Activated naive CD4-positive, alpha-beta T cell treated with Interleukin-2 at 50 U/mL for 16 hours (primary cell): ENCODE data around the gene ACKR3.

Source experiments
- DNase-seq: peaks from one replicate; pipeline ENCODE4 v3.0.0-alpha.2; 2020

Gene ACKR3

GRCh38 chr2:236569573-236569973 is at the start of gene ACKR3:
Gene ACKR3 (plus strand): TSS chr2:236569825. CDS start chr2:236580466, 10,641 bp downstream.
- DNase-seq: peak; percentile 59

- no peak for DNase-seq
Measured at GRCh38 chr2:236521556-236521955, 48.1 kb upstream of the ACKR3 start.

- no peak for DNase-seq
Measured at GRCh38 chr2:236523249-236523648, 46.4 kb upstream of the ACKR3 start.

GRCh38 chr2:236525411-236525997 is 44.1 kb upstream of the ACKR3 start:
- DNase-seq: no peak

GRCh38 chr2:236526455-236527158 is 43.0 kb upstream of the ACKR3 start:
- DNase-seq: no peak

GRCh38 chr2:236527159-236527630 is 42.4 kb upstream of the ACKR3 start:
- no peak for DNase-seq

GRCh38 chr2:236529606-236530005 is 40.0 kb upstream of the ACKR3 start:
- no peak for DNase-seq

GRCh38 chr2:236530512-236530911 is 39.1 kb upstream of the ACKR3 start:
- DNase-seq: no peak

- no peak for DNase-seq
Measured at GRCh38 chr2:236531195-236531594, 38.4 kb upstream of the ACKR3 start.

- DNase-seq: no peak
Measured at GRCh38 chr2:236531996-236532395, 37.6 kb upstream of the ACKR3 start.

GRCh38 chr2:236533343-236533742 is 36.3 kb upstream of the ACKR3 start:
- DNase-seq: no peak

- DNase-seq: no peak
Measured at GRCh38 chr2:236535024-236535423, 34.6 kb upstream of the ACKR3 start.

GRCh38 chr2:236536727-236537398 is 32.8 kb upstream of the ACKR3 start:
- DNase-seq: peak; percentile 50

- no peak for DNase-seq
Measured at GRCh38 chr2:236538242-236538641, 31.4 kb upstream of the ACKR3 start.

- no peak for DNase-seq
Measured at GRCh38 chr2:236541008-236541562, 28.5 kb upstream of the ACKR3 start.

GRCh38 chr2:236544362-236544761 is 25.3 kb upstream of the ACKR3 start:
- DNase-seq: no peak

- DNase-seq: no peak
Measured at GRCh38 chr2:236545248-236545658, 24.4 kb upstream of the ACKR3 start.

GRCh38 chr2:236545814-236546480 is 23.7 kb upstream of the ACKR3 start:
- DNase-seq: no peak

- DNase-seq: peak; percentile 36
Measured at GRCh38 chr2:236546561-236547002, 23.0 kb upstream of the ACKR3 start.

GRCh38 chr2:236547725-236548124 is 21.9 kb upstream of the ACKR3 start:
- DNase-seq: no peak

GRCh38 chr2:236548179-236548921 is 21.3 kb upstream of the ACKR3 start:
- DNase-seq: no peak

- DNase-seq: no peak
Measured at GRCh38 chr2:236549165-236549564, 20.5 kb upstream of the ACKR3 start.
